ENCODE data around the gene NAT8L. TPM values are rescaled to one million over a fixed set of nuclear protein-coding genes. Genes with fewer than 3 reads are reported as not detected.

NAT8L gene
- total RNA-seq, 1 experiment from 2014 or later: 13.9 TPM

DNA sequence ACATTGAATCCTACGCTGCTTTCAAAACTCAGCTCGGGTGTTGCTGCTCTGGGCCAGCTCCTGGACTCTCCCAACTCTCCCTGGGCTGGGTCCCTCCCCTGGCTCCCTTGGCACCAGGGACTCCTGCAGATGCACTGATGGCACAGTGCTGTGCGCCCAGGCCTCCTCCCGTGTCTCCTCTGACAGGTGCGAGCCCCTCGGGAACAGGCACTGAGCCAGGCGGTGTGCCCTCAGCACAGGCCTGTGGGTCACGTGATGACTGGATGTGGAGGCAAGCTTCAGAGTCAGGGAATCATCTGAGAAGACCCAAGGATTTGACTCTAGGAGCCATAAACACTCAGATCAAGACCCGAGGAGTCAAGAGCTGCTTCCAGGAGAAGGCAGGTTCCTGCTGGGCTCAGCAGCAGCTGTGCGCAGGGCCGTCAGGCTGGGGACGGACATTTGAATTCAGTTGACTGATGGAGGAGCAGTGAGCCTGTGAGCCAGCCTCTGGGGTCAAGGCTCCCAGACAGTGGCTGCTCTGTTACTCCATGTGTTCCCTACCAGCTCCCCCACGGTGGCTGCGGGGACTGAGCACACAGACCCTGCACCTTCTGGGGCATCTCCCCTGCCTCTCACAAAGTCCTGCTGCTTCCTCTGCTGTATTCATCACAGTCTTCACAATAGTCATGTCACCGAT, 33.0 kb downstream of the NAT8L start:
- Histone ChIP-seq H3K27ac (ENCODE audit: insufficient read length, low read depth, low read length) (no peak overlapping the region), H4K20me1 (ENCODE audit: control insufficient read depth, insufficient read depth, insufficient read length) (no peaks in the 10 kb centered on the region)
- peak overlapping the region in 1 of 3 experiments; percentile 16; a peak in 1 of 7 replicates for H3K27ac Mint-ChIP-seq

More for the DNA sequence above, 33.0 kb downstream of the NAT8L start:
- H2BK20ac ChIP-seq (ENCODE audit: low read depth, low read length, poor library complexity, severe bottlenecking): no peak overlapping the region
- H3K79me2 ChIP-seq (ENCODE audit: insufficient read depth, low read length): no peaks in the 10 kb centered on the region
- no peaks in the 10 kb centered on the region for H3K4me1 ChIP-seq (ENCODE audit: insufficient read depth, low read length)
- H4K5ac ChIP-seq (ENCODE audit: insufficient read length, low read depth, low read length): no peak overlapping the region
- H3K36me3 Mint-ChIP-seq (ENCODE audit: insufficient read depth in 1 of 3, low read depth in 3 of 3): peaks cover 2 to 4% (median 4%) of the 10 kb centered on the region in 3 experiments; a peak in 5 of 7 replicates
- H3K4me2 ChIP-seq (ENCODE audit: insufficient read depth, insufficient read length, low read length): no peak overlapping the region
- peaks cover 11 to 12% of the 10 kb centered on the region in 2 experiments for H3K9me3 Mint-ChIP-seq
- H3K4ac ChIP-seq (ENCODE audit: low read depth, low read length): no peak overlapping the region
- H3K23ac ChIP-seq (ENCODE audit: insufficient read length, low read depth, low read length): no peak overlapping the region
- TF ChIP-seq, protein P1, sequence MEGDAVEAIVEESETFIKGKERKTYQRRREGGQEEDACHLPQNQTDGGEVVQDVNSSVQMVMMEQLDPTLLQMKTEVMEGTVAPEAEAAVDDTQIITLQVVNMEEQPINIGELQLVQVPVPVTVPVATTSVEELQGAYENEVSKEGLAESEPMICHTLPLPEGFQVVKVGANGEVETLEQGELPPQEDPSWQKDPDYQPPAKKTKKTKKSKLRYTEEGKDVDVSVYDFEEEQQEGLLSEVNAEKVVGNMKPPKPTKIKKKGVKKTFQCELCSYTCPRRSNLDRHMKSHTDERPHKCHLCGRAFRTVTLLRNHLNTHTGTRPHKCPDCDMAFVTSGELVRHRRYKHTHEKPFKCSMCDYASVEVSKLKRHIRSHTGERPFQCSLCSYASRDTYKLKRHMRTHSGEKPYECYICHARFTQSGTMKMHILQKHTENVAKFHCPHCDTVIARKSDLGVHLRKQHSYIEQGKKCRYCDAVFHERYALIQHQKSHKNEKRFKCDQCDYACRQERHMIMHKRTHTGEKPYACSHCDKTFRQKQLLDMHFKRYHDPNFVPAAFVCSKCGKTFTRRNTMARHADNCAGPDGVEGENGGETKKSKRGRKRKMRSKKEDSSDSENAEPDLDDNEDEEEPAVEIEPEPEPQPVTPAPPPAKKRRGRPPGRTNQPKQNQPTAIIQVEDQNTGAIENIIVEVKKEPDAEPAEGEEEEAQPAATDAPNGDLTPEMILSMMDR (conservative IDR thresholded peaks at IDR 0.05): no peak
- no peak overlapping the region for H2BK5ac ChIP-seq (ENCODE audit: insufficient read length, low read length)
- no peak overlapping the region for H3K56ac ChIP-seq (ENCODE audit: insufficient read length, low read depth, low read length)
- no peaks in the 10 kb centered on the region for H3K79me1 ChIP-seq (ENCODE audit: insufficient read depth, low read depth, low read length, poor library complexity, severe bottlenecking)
- no peaks in the 10 kb centered on the region for H3K27me3 ChIP-seq (ENCODE audit: insufficient read depth, low read length)
- no peak overlapping the region for H4K91ac ChIP-seq (ENCODE audit: insufficient read length, low read depth, low read length)
- no peak overlapping the region for H2BK15ac ChIP-seq (ENCODE audit: low read depth, low read length)
- no peak overlapping the region for H2BK120ac ChIP-seq (ENCODE audit: low read depth, low read length, poor library complexity, severe bottlenecking)
- no peak overlapping the region for H2AK5ac ChIP-seq (ENCODE audit: insufficient read length, low read length)
- no peaks in the 10 kb centered on the region for H3K9me3 ChIP-seq (ENCODE audit: control insufficient read depth, low read depth, low read length)
- H2AFZ ChIP-seq (ENCODE audit: low read length): no peak overlapping the region
- H3K18ac ChIP-seq (ENCODE audit: insufficient read length, low read depth, low read length): no peak overlapping the region
- H3K27me3 Mint-ChIP-seq (ENCODE audit: low read depth): peaks cover 25% of the 10 kb centered on the region
- no peak for DNase-seq
- no peak overlapping the region for H3T11ph ChIP-seq (ENCODE audit: low read length)
- no peak overlapping the region for H4K8ac ChIP-seq (replicated peaks; ENCODE audit: insufficient read length, low read depth, low read length)
- H3K9ac ChIP-seq (ENCODE audit: extremely low read depth, insufficient read length, low read length): no peak overlapping the region
- H2BK12ac ChIP-seq (ENCODE audit: insufficient read length, low read depth, low read length): no peak overlapping the region
- H3K4me3 Mint-ChIP-seq: no peak overlapping the region
- no CpG with 5 or more reads among the region's 15 CpGs for WGBS (ENCODE audit: extremely low coverage, insufficient read length, low lambda C conversion rate)
- no peaks in the 10 kb centered on the region for H3K4me1 Mint-ChIP-seq
- no peaks in the 10 kb centered on the region for H3K23me2 ChIP-seq (ENCODE audit: insufficient read length, low read depth, low read length, poor library complexity, severe bottlenecking)
- no peak overlapping the region for H3K14ac ChIP-seq (ENCODE audit: insufficient read depth, low read length)

All from H9 (cell line).